ENCODE results near the gene WIPF2. TPM values are rescaled to one million over a fixed set of nuclear protein-coding genes. Genes with fewer than 3 reads are reported as not detected.

WIPF2 gene
- total and polyA plus RNA-seq, 2 donors (not counting 3 experiments of a cell fraction or from before 2014, with no cell fraction given): 8.4 to 30.4 TPM

DNA sequence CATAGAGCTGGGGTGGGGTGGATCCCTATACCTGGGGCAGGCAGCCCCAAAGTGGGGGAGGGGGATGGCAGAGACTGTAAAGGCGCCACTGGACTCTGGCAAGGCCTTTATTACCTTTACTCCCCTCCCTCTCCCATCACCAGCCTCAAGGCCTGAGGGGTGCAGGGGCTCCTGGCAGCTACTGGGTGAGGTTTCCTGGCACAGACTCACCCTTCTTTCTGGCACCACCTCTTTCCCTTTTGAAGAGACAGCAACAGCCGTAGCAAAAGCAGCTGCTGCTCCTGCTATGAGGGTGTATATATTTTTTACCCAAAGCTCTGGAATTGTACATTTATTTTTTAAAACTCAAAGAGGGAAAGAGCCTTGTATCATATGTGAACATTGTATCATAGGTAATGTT lies 24.3 kb upstream of the WIPF2 start:
- H3K36me3 ChIP-seq (ENCODE audit: control insufficient read depth in 2 of 2, extremely low read depth in 1 of 2, insufficient read depth in 2 of 2, low read length in 2 of 2): no peaks in the 10 kb centered on the region
- H3K9me1 ChIP-seq (replicated peaks; ENCODE audit: control insufficient read depth, extremely low read depth, insufficient read depth, low read length): no peaks in the 10 kb centered on the region
- no peak for FAIRE-seq
- ChIA-PET POLR2A (no interaction called here), CTCF (interaction anchor here (1.0 kb wide), 1 partner anchor 156 kb away, joined by 3 read pairs; no protein-coding TSS in a partner anchor)
- no peak for DNase-seq (ENCODE audit: low read depth, low spot score)
- H3K9ac ChIP-seq (replicated peaks; ENCODE audit: extremely low read depth, insufficient read depth, low read length): no peak overlapping the region
- no peaks in the 10 kb centered on the region for H4K20me1 ChIP-seq (replicated peaks; ENCODE audit: control insufficient read depth, extremely low read depth, insufficient read depth, low read length)
- H3K27ac ChIP-seq (ENCODE audit: insufficient read depth, low read depth, low read length): no peak overlapping the region
- H2AFZ ChIP-seq (ENCODE audit: low read depth, low read length): no peak overlapping the region
- intact Hi-C loops (cut with micrococcal nuclease) (no loop called here), dilution Hi-C loops (cut with MboI; ENCODE audit: extremely low pct_ligation_motif_present, low sequenced_read_pairs) (no loop called here)
- H3K4me3 ChIP-seq (replicated peaks in 1 of 3; ENCODE audit: insufficient read depth in 1 of 3, low read depth in 1 of 3, low read length in 3 of 3): no peak overlapping the region
- H3K79me2 ChIP-seq (ENCODE audit: control insufficient read depth, insufficient read depth, low read length): no peaks in the 10 kb centered on the region
- H3K27me3 ChIP-seq (ENCODE audit: control insufficient read depth in 2 of 2, insufficient read depth in 2 of 2, low read length in 2 of 2): peaks cover 0 to 2% of the 10 kb centered on the region in 2 experiments
- no peaks in the 10 kb centered on the region for H3K9me3 ChIP-seq (replicated peaks; ENCODE audit: control insufficient read depth, insufficient read depth, low read length)
- no TSS peak for BruUV-seq (replicated peaks)
- TF ChIP-seq, protein P1, sequence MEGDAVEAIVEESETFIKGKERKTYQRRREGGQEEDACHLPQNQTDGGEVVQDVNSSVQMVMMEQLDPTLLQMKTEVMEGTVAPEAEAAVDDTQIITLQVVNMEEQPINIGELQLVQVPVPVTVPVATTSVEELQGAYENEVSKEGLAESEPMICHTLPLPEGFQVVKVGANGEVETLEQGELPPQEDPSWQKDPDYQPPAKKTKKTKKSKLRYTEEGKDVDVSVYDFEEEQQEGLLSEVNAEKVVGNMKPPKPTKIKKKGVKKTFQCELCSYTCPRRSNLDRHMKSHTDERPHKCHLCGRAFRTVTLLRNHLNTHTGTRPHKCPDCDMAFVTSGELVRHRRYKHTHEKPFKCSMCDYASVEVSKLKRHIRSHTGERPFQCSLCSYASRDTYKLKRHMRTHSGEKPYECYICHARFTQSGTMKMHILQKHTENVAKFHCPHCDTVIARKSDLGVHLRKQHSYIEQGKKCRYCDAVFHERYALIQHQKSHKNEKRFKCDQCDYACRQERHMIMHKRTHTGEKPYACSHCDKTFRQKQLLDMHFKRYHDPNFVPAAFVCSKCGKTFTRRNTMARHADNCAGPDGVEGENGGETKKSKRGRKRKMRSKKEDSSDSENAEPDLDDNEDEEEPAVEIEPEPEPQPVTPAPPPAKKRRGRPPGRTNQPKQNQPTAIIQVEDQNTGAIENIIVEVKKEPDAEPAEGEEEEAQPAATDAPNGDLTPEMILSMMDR (IDR thresholded peaks at IDR 0.05; ENCODE audit: extremely low read depth in 1 of 2, insufficient read depth in 1 of 2, low read depth in 1 of 2, low read length in 2 of 2): no peak
- TF ChIP-seq EZH2 (IDR thresholded peaks at IDR 0.05; ENCODE audit: borderline replicate concordance, low read depth, low read length, severe bottlenecking) (no peak), POLR2A (IDR thresholded peaks at IDR 0.05; ENCODE audit: low read depth, low read length) (no peak), MYC (IDR thresholded peaks at IDR 0.05; ENCODE audit: low read depth, low read length) (no peak), POLR2AphosphoS5 (IDR thresholded peaks at IDR 0.05; ENCODE audit: insufficient read depth, low read depth, low read length) (no peak), GATA2 (IDR thresholded peaks at IDR 0.05; ENCODE audit: insufficient read depth, insufficient read length, low read depth, low read length) (no peak), FOS (IDR thresholded peaks at IDR 0.05; ENCODE audit: borderline replicate concordance, insufficient read depth, low read length) (no peak), JUN (IDR thresholded peaks at IDR 0.05; ENCODE audit: borderline replicate concordance, insufficient read depth, insufficient read length, low read depth) (no peak)
- peaks cover 4% of the 10 kb centered on the region for H3K4me1 ChIP-seq (ENCODE audit: control insufficient read depth, extremely low read depth, insufficient read depth, low read length)
- no peak overlapping the region for H3K4me2 ChIP-seq (ENCODE audit: insufficient read depth, low read length)

Data from endothelial cell of umbilical vein (primary cell).